CD4-positive, alpha-beta T cell treated with Interleukin-17A for 4 hours (primary cell): ENCODE results near the gene GLS.

Source experiments
- DNase-seq: peaks from one replicate; pipeline ENCODE4 v3.0.0-alpha.2; 2020; ENCODE audit warnings: mixed read lengths

GLS gene

GRCh38 chr2:190888449-190888848 lies 7.8 kb downstream of the GLS start:
- no peak for DNase-seq

- no peak for DNase-seq
These were observed 8.7 kb downstream of the GLS start for GRCh38 chr2:190889175-190889943.

GRCh38 chr2:190891372-190891771 lies 10.8 kb downstream of the GLS start:
- DNase-seq: no peak

- DNase-seq: no peak
These were observed 11.3 kb downstream of the GLS start for GRCh38 chr2:190891889-190892288.

GRCh38 chr2:190893157-190893556 lies 12.5 kb downstream of the GLS start:
- no peak for DNase-seq

- no peak for DNase-seq
These were observed 15.9 kb downstream of the GLS start for GRCh38 chr2:190896477-190896876.

- DNase-seq: no peak
These were observed 23.3 kb downstream of the GLS start for GRCh38 chr2:190903693-190904450.

GRCh38 chr2:190904640-190905261 lies 24.1 kb downstream of the GLS start:
- DNase-seq: no peak

- no peak for DNase-seq
These were observed 27.9 kb downstream of the GLS start for GRCh38 chr2:190908532-190908931.

- DNase-seq: no peak
These were observed 29.1 kb downstream of the GLS start for GRCh38 chr2:190909680-190910079.

GRCh38 chr2:190910341-190911136 lies 29.9 kb downstream of the GLS start:
- DNase-seq: no peak

- DNase-seq: no peak
These were observed 31.2 kb downstream of the GLS start for GRCh38 chr2:190911813-190912212.

GRCh38 chr2:190912726-190913125 lies 32.1 kb downstream of the GLS start:
- DNase-seq: no peak

- DNase-seq: no peak
These were observed 33.1 kb downstream of the GLS start for GRCh38 chr2:190913725-190914124.

GRCh38 chr2:190916829-190917228 lies 36.2 kb downstream of the GLS start:
- DNase-seq: no peak

GRCh38 chr2:190920085-190920484 lies 39.5 kb downstream of the GLS start:
- DNase-seq: no peak

- DNase-seq: no peak
These were observed 41.8 kb downstream of the GLS start for GRCh38 chr2:190922376-190922775.

- no peak for DNase-seq
These were observed 46.7 kb downstream of the GLS start for GRCh38 chr2:190927301-190927700.

GRCh38 chr2:190929919-190930318 lies 49.3 kb downstream of the GLS start:
- no peak for DNase-seq

- DNase-seq: no peak
These were observed 49.8 kb downstream of the GLS start for GRCh38 chr2:190930411-190930810.

GRCh38 chr2:190932514-190932913 lies 51.9 kb downstream of the GLS start:
- no peak for DNase-seq

GRCh38 chr2:190933361-190933760 lies 52.7 kb downstream of the GLS start:
- no peak for DNase-seq

GRCh38 chr2:190935054-190935453 lies 54.4 kb downstream of the GLS start:
- DNase-seq: no peak
